GM21619 (cell line): ENCODE results near the gene ZGRF1.
"Not testable (repeated sequence)": the region's sequence is repeated elsewhere in the genome, so short reads cannot be mapped to it uniquely, and the experiment has no call there.

Experiments
- ATAC-seq: cut with Tn5 transposase; IDR thresholded peaks from one replicate; pipeline ENCODE4 v1.9.1; 2021; ENCODE audit not compliant: unreplicated experiment

ZGRF1 gene

DNA sequence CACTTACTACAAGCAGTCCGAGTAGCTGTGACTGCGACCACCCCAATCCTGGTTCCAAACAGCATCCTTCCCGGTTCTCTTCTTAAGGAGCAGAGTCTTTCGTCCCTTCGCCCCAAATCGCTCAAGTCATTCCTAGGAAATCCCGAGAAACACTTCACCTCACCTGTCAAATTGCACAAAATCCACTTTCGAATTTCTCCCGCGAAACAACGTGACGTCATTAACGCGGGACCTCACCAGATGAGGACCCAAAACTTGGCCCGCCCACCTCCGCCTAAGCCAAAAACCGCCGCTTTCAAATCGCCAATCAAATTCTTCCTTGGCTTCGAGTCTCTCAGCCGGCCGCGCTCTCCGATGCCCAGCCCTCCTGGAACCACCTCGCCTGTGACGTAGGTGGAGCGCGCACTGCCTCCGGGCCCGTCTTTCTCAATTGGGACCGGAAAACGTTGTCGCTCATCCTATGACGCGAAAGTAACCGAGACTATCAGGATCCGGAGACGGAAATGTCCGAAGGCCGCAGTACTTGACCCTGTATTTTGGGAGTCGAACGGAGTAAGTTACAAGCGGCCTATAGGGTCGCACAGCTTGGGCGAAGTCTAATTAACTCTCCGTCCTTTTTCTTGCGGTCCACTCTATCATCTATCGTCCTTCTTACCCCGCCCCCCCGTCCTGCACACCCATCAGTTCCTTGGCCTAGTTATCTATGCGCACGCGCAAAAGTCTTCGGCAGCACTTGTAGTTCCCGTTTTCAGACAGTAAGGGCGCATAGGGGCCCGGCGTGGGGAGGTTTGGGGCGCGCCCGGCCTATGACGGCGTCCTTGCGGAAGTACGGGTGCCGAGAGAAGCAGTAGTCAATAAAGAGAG, at the start of gene ZGRF1, which contains the start of gene LARP7:
ZGRF1 (minus strand) TSS at position 222 of the 864 bp plus-strand sequence. CDS start 3,733 bp downstream, outside the sequence.
LARP7 (plus strand) TSS at position 456 of the 864 bp plus-strand sequence. CDS start 7,527 bp downstream, outside the sequence.
- ATAC-seq, result peak; percentile 87

DNA sequence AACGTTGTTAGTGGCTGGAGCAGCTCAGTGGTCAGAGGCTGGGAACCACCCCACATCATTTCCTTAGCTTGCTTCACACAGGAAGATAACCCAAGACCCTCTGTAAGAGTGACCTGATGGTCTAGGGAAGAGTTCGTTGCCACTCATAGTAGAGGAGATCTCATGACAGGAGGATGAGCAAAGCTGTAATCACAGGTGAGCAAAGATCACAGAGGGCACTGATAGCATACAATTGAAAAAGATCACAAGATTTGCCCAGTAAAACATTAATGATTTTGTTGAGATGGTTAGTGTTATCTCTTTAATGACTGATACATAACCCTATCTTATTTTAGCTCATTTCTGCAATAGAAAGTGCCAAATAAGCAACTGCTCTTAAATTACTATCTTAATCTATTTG, 44.3 kb upstream of the ZGRF1 start:
- ATAC-seq, result no peak

DNA sequence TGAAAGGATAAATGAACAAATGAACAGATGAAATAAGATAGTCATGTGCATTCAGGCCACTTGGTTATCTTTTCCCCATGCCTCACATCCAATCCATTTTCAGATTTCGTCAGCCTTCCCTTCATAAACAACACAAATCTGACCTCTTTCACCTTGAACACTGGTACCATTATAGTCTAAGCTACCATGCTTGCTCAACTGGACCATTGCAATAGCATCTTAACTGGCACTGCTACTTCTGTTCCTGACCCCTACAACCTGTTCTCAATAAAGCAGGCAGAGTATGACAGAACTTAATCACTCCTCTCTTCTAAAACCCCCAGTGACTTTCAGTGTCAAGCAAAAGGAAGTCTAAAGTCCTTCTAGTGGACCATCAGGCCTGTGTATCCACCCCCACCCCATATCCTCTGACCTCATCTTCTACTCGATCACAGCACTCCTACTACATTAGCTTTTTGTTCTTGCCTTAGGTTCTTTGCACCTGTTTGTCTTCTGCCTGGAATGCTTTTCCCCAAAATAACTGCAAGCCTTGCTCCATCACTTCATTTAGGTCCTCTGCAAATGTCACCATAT, 40.9 kb upstream of the ZGRF1 start:
- ATAC-seq, result no peak

- ATAC-seq, result no peak
Measured at GRCh38 chr4:112674376-112674775, 37.7 kb upstream of the ZGRF1 start.

DNA sequence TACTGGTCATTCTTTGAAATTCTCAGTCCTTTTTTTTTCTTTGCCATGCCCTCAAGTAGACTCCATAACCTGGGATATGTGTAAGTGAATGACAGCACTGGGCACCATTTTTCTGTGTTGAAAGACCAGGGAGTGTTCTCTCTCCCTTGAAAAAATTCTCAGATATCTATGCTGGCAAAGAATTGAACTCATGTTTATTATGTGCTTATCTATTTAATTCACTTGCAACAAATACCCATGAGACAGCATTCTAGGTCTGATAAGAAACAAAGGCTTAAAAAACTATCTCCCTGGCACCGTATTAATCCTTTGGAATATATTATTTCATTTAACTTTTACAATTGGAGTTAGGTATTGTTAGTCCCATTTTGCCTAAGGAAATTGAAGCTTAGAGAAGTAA, 37.0 kb upstream of the ZGRF1 start:
- no peak for ATAC-seq

DNA sequence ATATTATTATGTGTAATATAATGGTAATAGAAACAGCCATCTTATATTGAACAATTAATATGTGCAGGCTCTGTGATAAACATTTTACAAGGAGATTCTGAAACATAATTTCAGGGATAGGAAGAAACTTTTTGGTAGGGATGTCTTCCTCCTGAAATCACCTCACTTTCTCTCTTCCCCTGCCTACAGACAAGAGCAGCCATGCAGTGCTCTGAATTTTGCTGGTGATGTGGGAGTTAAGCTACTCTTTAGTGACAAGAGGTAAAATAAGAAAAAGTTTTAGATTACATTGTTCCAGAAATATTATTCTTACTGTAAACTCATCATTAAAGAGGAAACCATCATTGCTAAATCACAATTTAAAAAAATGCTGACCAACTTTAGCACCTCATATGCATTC, 36.4 kb upstream of the ZGRF1 start:
- no peak for ATAC-seq

- no peak for ATAC-seq
Measured at GRCh38 chr4:112668131-112668530, 31.4 kb upstream of the ZGRF1 start.

DNA sequence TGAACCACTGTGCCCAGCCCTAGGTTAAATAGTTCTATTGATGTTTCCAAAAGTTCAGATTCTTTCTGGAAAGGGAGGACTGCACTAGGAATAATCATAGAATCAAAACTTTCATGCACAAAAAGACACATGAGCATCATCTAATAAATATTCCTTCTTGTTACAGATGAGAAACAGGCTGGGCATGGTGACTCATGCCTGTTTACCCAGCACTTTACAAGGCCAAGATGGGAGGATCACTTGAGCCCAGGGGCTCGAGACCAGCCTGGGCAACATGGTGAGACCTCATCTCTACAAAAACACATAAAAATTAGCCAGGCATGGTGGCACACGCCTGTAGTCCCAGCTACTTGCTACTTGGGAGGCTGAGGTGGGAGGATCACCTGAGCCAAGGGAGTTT, 27.9 kb upstream of the ZGRF1 start:
- no peak for ATAC-seq

DNA sequence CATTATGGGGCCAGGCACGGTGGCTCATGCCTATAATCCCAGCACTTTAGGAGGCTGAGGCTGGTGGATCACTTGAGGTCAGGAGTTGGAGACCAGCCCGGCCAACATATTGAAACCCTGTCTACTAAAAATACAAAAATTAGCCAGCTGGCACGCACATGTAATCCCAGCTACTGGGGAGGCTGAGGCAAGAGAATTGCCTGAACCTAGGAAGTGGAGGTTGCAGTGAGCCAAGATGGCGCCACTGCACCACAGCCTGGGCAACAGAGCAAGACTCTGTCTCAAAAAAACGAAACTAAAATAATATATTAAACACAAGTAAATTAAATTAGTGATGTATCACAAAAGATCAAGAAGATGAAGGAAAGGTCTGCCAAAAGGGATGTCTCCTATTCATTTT, 19.4 kb upstream of the ZGRF1 start:
- ATAC-seq, result not testable (repeated sequence)

GRCh38 chr4:112655270-112655669, 18.6 kb upstream of the ZGRF1 start:
- ATAC-seq, result no peak

GRCh38 chr4:112652216-112652615, 15.5 kb upstream of the ZGRF1 start:
- no peak for ATAC-seq

GRCh38 chr4:112651641-112652040, 14.9 kb upstream of the ZGRF1 start:
- no peak for ATAC-seq

DNA sequence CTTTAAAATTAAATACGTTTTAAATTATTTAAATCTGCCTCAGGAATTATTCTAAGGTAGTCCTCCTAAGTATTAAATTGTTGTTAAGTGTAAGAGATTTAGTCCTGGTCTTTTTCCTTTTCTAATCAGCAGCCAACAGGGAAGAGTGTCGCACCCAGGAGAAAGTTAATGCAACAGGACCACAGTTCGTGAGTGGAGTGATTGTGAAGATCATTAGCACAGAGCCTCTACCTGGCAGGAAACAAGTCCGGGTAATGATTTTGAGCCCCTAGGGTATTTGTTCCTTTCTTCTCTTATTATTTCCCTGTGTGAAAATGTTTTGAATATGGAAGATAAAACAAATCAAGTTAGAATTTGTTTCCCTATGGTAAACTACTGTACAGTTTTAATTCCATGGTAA, 13.6 kb upstream of the ZGRF1 start:
- no peak for ATAC-seq

GRCh38 chr4:112649055-112649408, 12.3 kb upstream of the ZGRF1 start:
- ATAC-seq, result no peak

DNA sequence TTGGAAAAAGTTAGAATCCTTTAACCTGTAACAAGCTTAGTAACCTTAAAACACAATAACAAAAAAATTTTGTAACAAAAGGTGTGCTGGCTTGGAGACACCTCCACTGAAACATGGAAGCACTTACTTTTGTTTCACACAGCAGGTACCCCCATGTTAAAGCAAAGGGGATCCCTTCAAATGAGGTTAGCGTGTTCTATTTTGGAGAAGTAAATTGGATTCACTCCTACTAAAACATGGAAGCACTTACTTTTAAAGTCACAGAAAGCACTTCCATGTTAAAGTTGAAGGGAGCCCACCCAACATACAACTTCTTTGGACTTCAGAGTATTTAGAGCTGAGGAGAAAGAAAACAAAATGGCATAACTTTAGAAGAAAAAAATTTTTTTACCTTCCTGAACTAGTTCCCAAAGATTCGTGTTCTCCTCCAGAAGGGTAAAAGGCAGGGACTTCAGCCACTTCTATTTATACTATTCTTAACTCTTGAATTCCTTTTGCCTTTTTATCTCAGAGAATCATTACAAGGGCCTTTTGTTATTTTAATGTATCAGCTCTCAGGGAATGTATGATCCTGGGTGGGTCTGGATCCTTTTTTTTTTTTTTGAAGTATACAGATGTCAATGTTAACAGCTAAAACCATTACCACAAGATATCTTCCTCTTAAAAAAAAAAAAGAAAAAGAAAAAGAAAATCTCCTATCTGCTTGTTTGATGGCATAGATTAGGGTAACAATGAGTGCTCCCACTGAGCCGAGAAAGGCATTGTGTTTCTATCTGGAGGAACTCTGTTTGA, 11.8 kb upstream of the ZGRF1 start:
- ATAC-seq, result no peak

DNA sequence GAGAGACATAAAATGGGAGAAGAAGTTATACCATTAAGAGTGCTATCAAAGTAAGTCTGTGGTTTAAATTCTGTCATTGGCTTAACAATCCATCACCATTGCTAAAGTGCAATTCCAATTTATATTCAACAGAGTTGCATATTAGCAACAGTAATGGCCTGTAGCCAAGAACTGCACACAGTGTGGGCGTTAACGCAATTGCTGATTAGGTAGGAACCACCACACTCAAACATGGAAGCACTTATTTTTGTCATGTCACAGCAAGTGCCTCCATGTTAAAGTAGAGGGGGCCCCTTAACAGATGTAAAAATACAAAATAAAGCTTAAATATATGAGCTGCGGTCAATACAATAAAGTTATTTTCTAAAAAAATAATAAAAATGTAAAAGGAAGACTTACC, 11.1 kb upstream of the ZGRF1 start:
- ATAC-seq, result no peak

DNA sequence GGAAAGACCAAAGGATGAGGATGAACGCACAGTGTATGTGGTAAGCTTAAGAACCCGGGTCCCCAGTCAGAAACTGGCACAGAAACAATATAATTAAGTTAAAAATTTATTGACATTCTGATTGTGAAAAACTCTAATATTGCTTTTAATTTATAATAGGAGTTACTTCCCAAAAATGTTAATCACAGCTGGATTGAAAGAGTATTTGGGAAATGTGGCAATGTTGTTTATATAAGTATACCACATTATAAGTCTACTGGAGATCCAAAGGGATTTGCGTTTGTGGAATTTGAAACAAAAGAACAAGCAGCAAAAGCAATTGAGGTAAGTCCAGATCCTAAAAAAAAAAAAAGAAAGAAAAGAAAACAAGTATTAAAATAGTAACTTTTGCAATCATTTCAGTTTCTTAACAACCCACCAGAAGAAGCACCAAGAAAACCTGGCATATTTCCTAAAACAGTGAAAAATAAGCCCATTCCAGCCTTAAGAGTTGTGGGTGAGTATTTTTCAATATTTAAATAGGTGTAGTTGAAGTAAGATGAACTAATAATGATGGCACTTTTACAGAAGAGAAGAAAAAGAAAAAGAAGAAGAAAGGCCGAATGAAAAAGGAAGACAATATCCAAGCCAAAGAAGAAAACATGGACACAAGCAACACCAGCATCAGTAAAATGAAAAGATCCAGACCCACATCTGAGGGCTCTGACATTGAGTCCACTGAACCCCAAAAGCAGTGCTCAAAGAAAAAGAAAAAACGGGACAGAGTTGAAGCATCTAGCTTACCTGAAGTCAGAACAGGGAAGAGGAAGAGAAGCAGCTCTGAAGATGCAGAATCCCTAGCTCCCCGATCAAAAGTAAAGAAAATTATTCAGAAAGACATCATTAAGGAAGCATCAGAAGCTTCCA, 10.2 kb upstream of the ZGRF1 start:
- ATAC-seq, result no peak

GRCh38 chr4:112645541-112646329, 9.0 kb upstream of the ZGRF1 start:
- no peak for ATAC-seq

DNA sequence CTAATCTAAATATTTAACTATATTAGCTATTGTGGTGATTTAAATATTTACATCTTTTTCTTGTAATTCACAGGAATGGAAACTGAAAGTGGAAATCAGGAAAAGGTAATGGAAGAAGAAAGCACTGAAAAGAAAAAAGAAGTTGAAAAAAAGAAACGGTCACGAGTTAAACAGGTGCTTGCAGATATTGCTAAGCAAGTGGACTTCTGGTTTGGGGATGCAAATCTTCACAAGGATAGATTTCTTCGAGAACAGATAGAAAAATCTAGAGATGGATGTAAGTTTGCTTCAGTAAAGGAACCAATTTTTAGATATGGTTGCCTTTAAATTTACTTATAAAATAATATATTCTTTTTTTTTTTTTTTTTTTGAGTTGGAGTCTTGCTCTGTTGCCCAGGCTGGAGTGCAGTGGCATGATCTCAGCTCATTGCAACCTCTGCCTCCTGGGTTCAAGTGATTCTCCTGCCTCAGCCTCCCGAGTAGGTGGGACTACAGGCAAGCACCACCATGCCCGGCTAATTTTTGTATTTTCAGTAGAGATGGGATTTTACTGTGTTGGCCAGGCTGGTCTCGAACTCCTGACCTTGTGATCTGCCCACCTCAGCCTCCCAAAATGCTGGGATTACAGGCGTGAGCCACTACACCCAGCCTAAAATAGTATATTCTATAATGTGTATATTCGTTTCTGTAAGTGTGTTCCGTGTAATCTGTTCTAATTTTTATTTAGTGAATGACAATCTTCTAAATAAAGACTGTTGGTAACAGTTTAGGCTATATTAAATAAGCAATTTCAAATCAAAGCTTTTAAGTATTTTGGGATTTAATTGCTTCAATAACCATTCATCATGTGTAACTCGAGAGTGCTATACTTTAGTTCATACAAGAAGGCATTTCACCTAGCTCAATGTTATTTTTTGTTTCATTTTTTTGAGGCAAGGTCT, 8.2 kb upstream of the ZGRF1 start:
- not testable (repeated sequence) for ATAC-seq
